Measurements from ENCODE around the gene NCR3LG1.

DNA sequence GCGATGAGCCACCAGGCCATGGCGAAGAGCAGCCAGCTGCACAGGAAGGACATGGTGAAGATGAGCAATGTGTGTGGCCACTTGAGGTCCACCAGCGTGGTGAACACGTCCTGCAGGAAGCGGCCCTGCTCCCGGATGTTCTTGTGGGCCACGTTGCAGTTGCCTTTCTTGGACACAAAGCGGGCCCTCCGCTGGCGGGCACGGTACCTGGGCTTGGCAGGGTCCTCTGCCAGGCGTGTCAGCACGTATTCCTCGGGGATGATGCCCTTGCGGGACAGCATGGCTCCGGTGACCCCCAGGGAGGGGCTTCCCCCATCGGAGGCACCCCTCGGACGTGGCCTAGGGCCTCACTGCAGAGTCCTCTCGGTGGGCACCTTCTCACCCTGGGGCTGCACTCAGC lies 36.2 kb downstream of the NCR3LG1 start:
- TF ChIP-seq ARNTL (CRISPR knock-in tag; IDR thresholded peaks at IDR 0.05; ENCODE audit: borderline replicate concordance, low read depth) (no peak), ZNF70 (CRISPR knock-in tag; IDR thresholded peaks at IDR 0.05) (no peak), ZNF565 (CRISPR knock-in tag; conservative IDR thresholded peaks at IDR 0.05; ENCODE audit: low read depth) (no peak)
